ENCODE measurements around the gene CERS4.
"Not testable (repeated sequence)": the region's sequence is repeated elsewhere in the genome, so short reads cannot be mapped to it uniquely, and the experiment has no call there.

The CERS4 gene

DNA sequence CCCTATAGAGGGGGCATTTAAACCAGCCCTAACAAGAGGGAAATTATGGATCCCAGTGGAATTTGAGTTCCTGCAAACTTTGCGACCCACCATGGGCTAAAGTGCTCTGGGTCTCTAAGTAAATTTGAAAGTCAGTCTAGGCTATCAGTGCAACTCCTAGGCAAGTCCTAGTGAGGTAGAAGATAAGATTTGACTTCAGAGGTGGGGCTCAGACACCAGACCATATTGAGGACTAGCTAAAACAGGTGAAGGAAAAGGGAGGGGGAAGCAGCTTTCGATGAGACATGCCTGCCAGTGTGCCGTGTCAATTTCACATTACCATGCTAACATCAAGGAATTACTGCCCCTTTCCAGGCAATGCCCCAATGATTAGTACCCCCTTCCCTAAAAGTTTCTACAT, 60.6 kb downstream of the CERS4 start:
- DNase-seq, result no peak

GRCh38 chr19:8276508-8276907, 67.3 kb downstream of the CERS4 start:
- DNase-seq, result not testable (repeated sequence)

- DNase-seq, result not testable (repeated sequence)
Observed at GRCh38 chr19:8291337-8291736, 82.2 kb downstream of the CERS4 start.

DNA sequence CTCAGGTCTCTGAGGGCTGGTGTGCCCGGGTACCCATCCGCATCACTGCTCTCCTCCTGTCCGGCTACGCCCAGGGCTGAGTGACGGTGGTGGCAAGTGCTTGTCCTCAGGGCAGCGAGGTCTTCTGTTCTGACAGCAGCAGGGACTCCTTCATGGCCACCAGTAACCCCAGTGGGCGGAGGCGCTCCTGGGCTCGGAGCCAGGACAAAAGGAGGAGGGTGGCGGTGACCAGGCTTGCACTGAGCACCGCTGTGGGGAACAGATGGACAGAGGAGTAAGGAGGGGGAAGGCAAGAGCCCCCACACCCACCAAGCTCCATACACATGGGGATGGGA, 93.2 kb downstream of the CERS4 start:
- no peak for DNase-seq

DNA sequence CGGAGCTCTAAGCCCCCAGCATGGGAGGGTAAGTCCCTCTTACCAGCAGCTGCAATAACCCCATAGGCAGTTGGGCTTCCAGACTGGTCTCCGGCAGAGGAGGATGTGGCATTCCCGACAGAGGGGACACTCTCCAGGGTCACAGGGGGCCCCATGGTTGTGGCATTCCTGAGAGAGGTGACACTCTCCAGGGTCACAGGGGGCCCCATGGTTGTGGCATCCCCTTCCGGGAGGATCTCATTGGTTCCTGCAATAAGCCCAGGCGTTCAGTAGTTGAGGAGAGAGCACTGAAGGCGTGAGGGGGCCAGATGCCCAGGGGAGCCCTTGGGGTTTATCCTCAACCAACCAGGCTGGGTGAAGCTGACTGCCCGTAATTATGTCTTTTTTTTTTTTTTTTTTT, 93.6 kb downstream of the CERS4 start:
- DNase-seq, result no peak

DNA sequence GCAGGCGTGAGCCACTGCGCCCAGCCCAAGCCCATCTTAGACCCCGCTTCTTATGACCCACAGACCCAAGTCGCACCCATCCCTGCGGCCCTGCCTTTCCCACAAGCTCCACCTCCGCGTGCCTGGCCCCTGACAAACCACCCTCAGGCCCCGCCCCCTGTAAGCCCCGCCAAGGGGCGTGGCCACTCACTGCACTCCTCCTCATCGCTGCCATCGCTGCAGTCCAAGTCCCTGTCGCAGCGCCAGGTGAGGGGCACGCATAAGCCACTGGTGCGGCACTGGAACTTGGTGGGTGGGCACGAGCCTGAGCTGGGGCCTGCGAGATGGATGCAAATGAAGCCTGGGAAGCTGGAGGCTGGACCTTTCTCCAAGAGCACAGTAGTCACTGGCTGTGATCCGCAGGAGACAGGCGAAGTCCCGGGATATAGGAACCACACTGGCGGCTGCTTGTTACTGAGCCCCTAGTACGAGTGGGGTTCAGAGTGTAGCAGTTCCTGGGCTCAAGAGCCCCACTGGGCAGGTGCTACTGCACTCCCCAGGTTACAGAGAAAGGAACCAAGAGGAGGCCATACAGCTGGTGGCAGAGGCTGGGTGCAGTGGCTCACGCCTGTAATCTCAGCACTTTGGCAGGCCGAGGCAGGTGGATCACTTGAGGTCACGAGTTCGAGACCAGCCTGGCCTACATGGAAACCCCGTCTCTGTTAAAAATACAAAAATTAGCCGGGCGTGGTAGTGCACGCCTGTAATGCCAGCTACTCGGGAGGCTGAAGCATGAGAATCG, 95.9 kb downstream of the CERS4 start:
- no peak for DNase-seq

DNA sequence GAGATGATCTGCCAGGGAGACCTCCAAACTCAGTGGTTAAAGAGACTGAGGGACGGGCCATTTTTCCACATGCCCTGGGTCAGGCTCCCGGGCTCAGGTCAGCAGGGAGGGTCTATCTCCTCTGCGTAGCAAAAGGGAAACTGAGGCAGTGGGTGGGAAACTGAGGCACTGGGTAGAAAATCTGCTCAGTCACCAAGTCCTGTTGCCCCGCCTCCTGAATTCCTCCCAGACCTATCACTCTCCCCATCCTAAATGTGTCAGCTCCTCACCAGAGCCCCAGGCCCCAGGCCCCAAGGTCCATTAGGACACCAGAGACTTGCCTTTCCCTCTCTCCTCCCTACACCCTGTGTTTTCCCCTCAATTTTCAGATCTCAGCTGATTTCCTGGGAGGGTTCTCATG, 96.6 kb downstream of the CERS4 start:
- DNase-seq, result no peak

GRCh38 chr19:8306235-8307054, 97.3 kb downstream of the CERS4 start:
- no peak for DNase-seq

DNA sequence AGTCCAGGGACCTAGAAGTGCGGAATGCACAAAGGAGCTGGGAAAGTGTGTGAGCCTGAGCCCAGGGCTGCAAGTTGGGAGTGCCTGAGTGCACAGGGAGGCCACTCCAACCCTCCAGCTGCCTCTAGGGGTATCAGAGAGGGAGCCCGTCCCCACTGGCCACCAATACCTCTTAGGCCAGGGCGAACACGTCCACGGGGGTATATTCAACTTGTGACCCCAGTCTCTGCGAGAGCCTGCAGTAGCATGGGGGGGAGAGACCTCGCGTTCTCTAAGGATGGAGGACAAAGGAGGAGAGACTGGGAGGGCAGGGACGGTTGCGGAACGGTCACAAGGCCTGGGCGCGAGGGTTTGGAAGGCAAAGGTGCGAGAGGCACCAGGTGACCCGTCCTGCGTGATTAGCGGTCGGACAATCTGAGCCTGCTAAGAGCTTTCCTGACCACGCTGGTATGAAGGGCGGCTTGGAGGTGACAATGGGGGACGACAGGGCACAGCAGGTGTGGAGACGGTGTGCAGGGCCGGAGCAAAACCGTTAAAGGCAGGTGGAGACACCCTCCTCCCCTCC, 98.3 kb downstream of the CERS4 start:
- no peak for DNase-seq

- no peak for DNase-seq
Observed at GRCh38 chr19:8307965-8308866, 99.0 kb downstream of the CERS4 start, which contains the start of gene CD320. Gene CD320 (minus strand): TSS chr19:8308358. CDS start chr19:8308290, 68 bp downstream.

DNA sequence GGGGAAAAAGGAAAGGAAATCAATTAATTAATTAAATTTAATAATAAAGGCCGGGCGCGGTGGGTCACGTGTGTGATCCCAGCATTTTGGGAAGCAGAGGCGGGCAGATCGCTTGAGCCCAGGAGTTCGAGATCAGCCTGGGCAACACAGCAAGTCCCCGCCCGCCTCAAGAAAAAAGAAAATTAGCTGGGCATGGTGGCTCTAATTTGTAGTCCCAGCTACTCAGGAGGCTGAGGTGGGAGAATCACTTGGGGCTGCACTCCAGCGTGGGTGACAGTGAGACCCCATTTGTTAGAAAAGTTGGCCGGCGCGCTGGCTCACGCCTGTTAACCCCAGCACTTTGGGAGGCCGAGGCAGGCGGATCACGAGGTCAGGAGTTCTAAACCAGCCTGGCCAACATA, 99.7 kb downstream of the CERS4 start:
- no peak for DNase-seq

- DNase-seq, result no peak
Observed at GRCh38 chr19:8310342-8311055, 101.3 kb downstream of the CERS4 start.

DNA sequence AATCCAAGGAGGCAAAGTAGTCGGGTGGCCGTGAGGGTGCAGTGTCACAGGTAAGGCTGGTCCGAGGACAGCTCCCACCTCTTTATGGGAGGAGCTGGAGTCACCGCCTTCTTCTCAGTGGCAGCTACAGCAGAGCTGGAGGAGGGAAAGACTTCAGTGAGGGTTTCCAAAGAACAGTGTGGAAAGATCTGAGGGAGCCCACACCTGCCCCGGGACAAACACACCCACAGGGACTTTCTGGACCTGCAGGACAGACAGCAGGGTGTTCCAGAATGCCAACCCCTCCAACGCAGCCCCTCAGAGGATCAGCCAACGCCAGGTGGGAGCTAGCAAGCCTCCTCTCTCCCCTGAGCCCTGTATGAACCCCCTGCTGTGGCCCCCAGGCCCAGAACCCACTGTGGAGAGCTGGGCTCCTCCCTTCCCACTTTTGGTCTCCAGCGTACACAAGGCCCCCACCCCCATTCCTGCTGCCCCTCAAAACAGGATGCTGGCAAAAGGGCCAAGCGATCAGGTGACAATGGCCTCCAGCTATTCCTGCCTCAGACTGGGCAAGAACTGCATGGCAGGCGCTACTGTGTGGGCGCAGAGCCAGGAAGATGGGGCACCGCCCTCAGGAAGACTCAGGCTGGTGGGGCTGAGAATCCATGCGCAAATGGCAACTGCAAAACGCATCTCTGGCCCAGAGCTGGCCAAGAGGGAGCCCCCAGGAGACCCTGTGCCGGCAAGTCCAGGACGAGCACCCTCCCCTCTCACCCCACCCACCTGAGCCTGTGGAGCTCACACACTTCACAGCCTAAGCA, 102.5 kb downstream of the CERS4 start:
- DNase-seq, result no peak
